PC-9 (cell line): ENCODE data around the gene EXOC1. TPM values are rescaled to one million over a fixed set of nuclear protein-coding genes. Genes with fewer than 3 reads are reported as not detected.

Experiments
- BruUV-seq: library from RNA; stranded (reverse); fragments of 400-500 nt; replicated peaks from 2 replicates; lab custom pipeline; 2021; lab: Mats Ljungman, UMichigan
- CTCF ChIA-PET: fragments of 300-600 bp; sonication (Branson Sonifier 250); formaldehyde crosslinking; loops from one replicate; lab custom pipeline; 2022; ENCODE audit warnings: antibody characterized with exemption; lab: Charles Lee
- POLR2A ChIA-PET: fragments of 300-600 bp; sonication (Branson Sonifier 250); formaldehyde crosslinking; loops from one replicate; lab custom pipeline; 2022; ENCODE audit warnings: antibody characterized with exemption; ENCODE audit not compliant: unreplicated experiment; lab: Charles Lee
- DNase-seq, 2 experiments: peaks; one replicate each; pipeline versions ENCODE4 v3.0.0 to v3.0.0-alpha.2; 2015 to 2022; ENCODE audit warnings: mixed read lengths in 1 of 2
- H2AFZ ChIP-seq: fragments of 200-600 bp; sonication (generic); 2 replicates; pipeline ENCODE4 v1.8.1; 2017; ENCODE audit warnings: antibody characterized with exemption
- H3F3A ChIP-seq: fragments of 200-600 bp; sonication (generic); 2 replicates; pipeline ENCODE4 v1.8.1; 2017; ENCODE audit warnings: antibody characterized with exemption, mild to moderate bottlenecking, low read depth; ENCODE audit not compliant: insufficient read depth
- H3K27ac ChIP-seq: fragments of 200-600 bp; sonication (generic); 2 replicates; pipeline ENCODE4 v1.6.1; 2016; ENCODE audit warnings: mixed run types
- H3K27me3 ChIP-seq: fragments of 200-600 bp; sonication (generic); 2 replicates; pipeline ENCODE4 v1.6.1; 2016; ENCODE audit warnings: low read depth, mixed run types; ENCODE audit not compliant: insufficient read depth
- H3K36me3 ChIP-seq: fragments of 200-600 bp; sonication (generic); 2 replicates; pipeline ENCODE4 v1.6.1; 2016; ENCODE audit warnings: low read depth, mixed run types
- H3K4me1 ChIP-seq: fragments of 200-600 bp; sonication (generic); replicated peaks from 2 replicates; pipeline ENCODE4 v1.6.1; 2016; ENCODE audit warnings: mixed run types; ENCODE audit not compliant: insufficient read depth
- H3K4me2 ChIP-seq: fragments of 200-600 bp; sonication (generic); 2 replicates; pipeline ENCODE4 v1.6.1; 2017; ENCODE audit warnings: mixed run types
- H3K4me3 ChIP-seq: fragments of 200-600 bp; sonication (generic); 2 replicates; pipeline ENCODE4 v1.6.1; 2016; ENCODE audit warnings: mixed run types
- H3K79me2 ChIP-seq: fragments of 200-600 bp; sonication (generic); 2 replicates; pipeline ENCODE4 v1.6.1; 2017; ENCODE audit warnings: low read depth, mixed run types
- H3K9me2 ChIP-seq: fragments of 200-600 bp; sonication (generic); 2 replicates; pipeline ENCODE4 v1.8.1; 2017; ENCODE audit warnings: mild to moderate bottlenecking; ENCODE audit not compliant: insufficient read depth
- H3K9me3 ChIP-seq: fragments of 200-600 bp; sonication (generic); 2 replicates; pipeline ENCODE4 v1.8.1; 2016; ENCODE audit warnings: low read depth; ENCODE audit not compliant: insufficient read depth
- H4K20me1 ChIP-seq: fragments of 200-600 bp; sonication (generic); 2 replicates; pipeline ENCODE4 v1.8.1; 2017; ENCODE audit not compliant: insufficient read depth
- CTCF ChIP-seq: fragments of 200-600 bp; sonication (generic); conservative IDR thresholded peaks from 2 replicates; pipeline ENCODE4 v1.6.1; 2017; ENCODE audit warnings: mixed run types, antibody characterized with exemption, mild to moderate bottlenecking, moderate library complexity
- EZH2 ChIP-seq: fragments of 200-600 bp; sonication (generic); IDR thresholded peaks from 2 replicates; pipeline ENCODE4 v1.8.0; 2017; ENCODE audit warnings: antibody characterized with exemption, low read depth
- intact Hi-C: fragments of 100-400 bp; cut with micrococcal nuclease; formaldehyde crosslinking; loops from one replicate; pipeline ENCODE4 v1.10.0; 2022; ENCODE audit not compliant: unreplicated experiment
- total RNA-seq: library from RNA; stranded (reverse); gene quantifications from 2 replicates; pipeline ENCODE4 v1.2.3, GENCODE V29; 2021

The EXOC1 gene
- total RNA-seq, 1 experiment from 2014 or later: 27.1 TPM

- peaks cover 9% of the 10 kb centered on the region for H3K79me2 ChIP-seq
- H3K27ac ChIP-seq: no peak overlapping the region
- no peaks in the 10 kb centered on the region for H3K27me3 ChIP-seq
- intact Hi-C loops: loop anchor here (5.0 kb wide), 1 partner anchor 117 kb away; no protein-coding TSS in a partner anchor
- no peak overlapping the region for H2AFZ ChIP-seq
- peaks cover 12% of the 10 kb centered on the region; the same call in 1 of the 2 replicates for H3F3A ChIP-seq
- POLR2A ChIA-PET: no interaction called here
- H3K9me2 ChIP-seq: no peaks in the 10 kb centered on the region
- peaks cover 31% of the 10 kb centered on the region for H3K4me1 ChIP-seq
- no TSS peak for BruUV-seq
- CTCF ChIA-PET: no interaction called here
- no peak overlapping the region for H3K4me2 ChIP-seq
- no peaks in the 10 kb centered on the region for H4K20me1 ChIP-seq
- no peaks in the 10 kb centered on the region for H3K9me3 ChIP-seq
- TF ChIP-seq EZH2 (no peak), CTCF (no peak)
- no peaks in the 10 kb centered on the region for H3K36me3 ChIP-seq
- no peak overlapping the region for H3K4me3 ChIP-seq
- DNase-seq: no peak
Observed at GRCh38 chr4:55849724-55850123, 3.7 kb upstream of the EXOC1 start.

- TF ChIP-seq CTCF: no peak
- TF ChIP-seq EZH2: no peak
- Histone ChIP-seq H3K79me2 (peaks cover 24% of the 10 kb centered on the region), H3K4me3 (peak overlapping the region; percentile 6; the same call in 1 of the 2 replicates), H3K9me3 (no peaks in the 10 kb centered on the region), H3K4me2 (peak overlapping the region; percentile 90), H4K20me1 (no peaks in the 10 kb centered on the region), H3K27ac (peak overlapping the region; percentile 45), H2AFZ (peak overlapping the region; percentile 67), H3F3A (peaks cover 12% of the 10 kb centered on the region; the same call in 1 of the 2 replicates), H3K27me3 (no peaks in the 10 kb centered on the region), H3K9me2 (no peaks in the 10 kb centered on the region), H3K36me3 (no peaks in the 10 kb centered on the region), H3K4me1 (peaks cover 34% of the 10 kb centered on the region)
- ChIA-PET CTCF (no interaction called here), POLR2A (no interaction called here)
- no TSS peak for BruUV-seq
- DNase-seq: peak; percentile 17 to 79
- intact Hi-C loops: loop anchor here (2.0 to 5.0 kb wide), 2 partner anchors 120 to 305 kb away; partner anchors contain the start of gene CLOCK
Observed at GRCh38 chr4:55851885-55852284, 1.6 kb upstream of the EXOC1 start.

GRCh38 chr4:55854129-55854528 lies 681 bp downstream of the EXOC1 start:
- Histone ChIP-seq H3K36me3 (no peaks in the 10 kb centered on the region), H3K9me3 (no peaks in the 10 kb centered on the region), H3K79me2 (peaks cover 33% of the 10 kb centered on the region), H3F3A (peaks cover 12% of the 10 kb centered on the region; the same call in 1 of the 2 replicates), H3K27me3 (no peaks in the 10 kb centered on the region), H3K9me2 (no peaks in the 10 kb centered on the region), H2AFZ (peak overlapping the region; percentile 88; the same call in 1 of the 2 replicates), H3K4me2 (peak overlapping the region; percentile 90), H3K4me1 (peaks cover 34% of the 10 kb centered on the region), H3K4me3 (peak overlapping the region; percentile 91), H3K27ac (no peak overlapping the region), H4K20me1 (no peaks in the 10 kb centered on the region)
- CTCF ChIA-PET: no interaction called here
- no peak for DNase-seq
- POLR2A ChIA-PET: interaction anchor here (0.6 to 0.7 kb wide), 2 partner anchors 13 to 101 kb away, joined by 3 read pairs; no protein-coding TSS in a partner anchor
- BruUV-seq: no TSS peak
- intact Hi-C loops: loop anchor here (5.0 kb wide), 1 partner anchor 122 kb away; no protein-coding TSS in a partner anchor
- no peak for TF ChIP-seq CTCF
- TF ChIP-seq EZH2: no peak
